Measurements from ENCODE around the gene SLC25A5.

DNA sequence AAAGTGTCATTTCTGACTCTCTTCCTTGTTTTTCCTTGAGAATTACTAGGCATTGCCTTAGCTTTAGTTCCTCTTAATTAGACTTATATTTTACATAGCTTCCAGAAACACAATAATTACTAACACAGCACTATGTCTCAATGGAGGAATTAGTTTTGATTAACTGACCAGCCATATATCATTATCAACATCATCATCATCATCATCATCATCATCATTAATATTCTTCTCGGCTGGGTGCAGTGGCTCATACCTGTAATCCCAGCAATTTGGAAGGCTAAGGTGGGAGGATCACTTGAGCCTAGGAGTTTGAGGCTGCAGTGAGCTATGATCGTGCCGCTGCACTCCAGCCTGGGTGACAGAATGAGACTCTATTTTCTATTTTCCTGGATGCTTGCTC is 2.7 kb upstream of the SLC25A5 start:
- no peak for TF ChIP-seq CTCF (IDR thresholded peaks at IDR 0.05 in 8 of 11, conservative IDR thresholded peaks at IDR 0.05 in 3 of 11)
- TF ChIP-seq POLR2AphosphoS5 (IDR thresholded peaks at IDR 0.05), result no peak
- TF ChIP-seq POLR2A (IDR thresholded peaks at IDR 0.05), result no peak
